RWPE2 (cell line): ENCODE results near the gene MMP10.
"Not testable (repeated sequence)": the region's sequence is repeated elsewhere in the genome, so short reads cannot be mapped to it uniquely, and the experiment has no call there.

Source experiments
- ATAC-seq: fragments of 200-7000 bp; cut with Tn5 transposase; 3 replicates; pipeline ENCODE4 v1.9.1; 2021; ENCODE audit warnings: low read depth
- DNase-seq: peaks from one replicate; pipeline ENCODE4 v3.0.0-alpha.2; 2020; ENCODE audit warnings: low spot score
- H3K27ac ChIP-seq: fragments of 450-650 bp; 2 replicates; pipeline ENCODE4 v1.5.1; 2017; ENCODE audit warnings: mild to moderate bottlenecking; ENCODE audit not compliant: poor library complexity, severe bottlenecking
- H3K27me3 ChIP-seq: fragments of 250-450 bp; sonication (Bioruptor Pico); 2 replicates; pipeline ENCODE4 v1.5.1; 2021; ENCODE audit warnings: mild to moderate bottlenecking, moderate library complexity; ENCODE audit not compliant: insufficient read depth, poor library complexity, severe bottlenecking
- H3K36me3 ChIP-seq: fragments of 250-450 bp; sonication (Bioruptor Pico); 2 replicates; pipeline ENCODE4 v1.5.1; 2020; ENCODE audit warnings: low read depth, mild to moderate bottlenecking, moderate library complexity
- H3K4me1 ChIP-seq: fragments of 250-450 bp; sonication (Bioruptor Pico); 2 replicates; pipeline ENCODE4 v1.5.1; 2021; ENCODE audit warnings: mild to moderate bottlenecking, moderate library complexity; ENCODE audit not compliant: insufficient read depth, poor library complexity, severe bottlenecking
- H3K4me3 ChIP-seq: fragments of 250-450 bp; sonication (Bioruptor Pico); 2 replicates; pipeline ENCODE4 v1.5.1; 2021; ENCODE audit warnings: mild to moderate bottlenecking, moderate library complexity; ENCODE audit not compliant: severe bottlenecking
- H3K9me3 ChIP-seq: fragments of 250-450 bp; sonication (Bioruptor Pico); 2 replicates; pipeline ENCODE4 v1.5.1; 2021; ENCODE audit warnings: mild to moderate bottlenecking, moderate library complexity; ENCODE audit not compliant: severe bottlenecking
- TF ChIP-seq, protein P1 (sequence below): fragments of 450-650 bp; IDR thresholded peaks from one replicate; pipeline ENCODE4 v1.5.1; 2017; ENCODE audit warnings: mild to moderate bottlenecking, moderate library complexity; ENCODE audit not compliant: poor library complexity, severe bottlenecking

The MMP10 gene

DNA sequence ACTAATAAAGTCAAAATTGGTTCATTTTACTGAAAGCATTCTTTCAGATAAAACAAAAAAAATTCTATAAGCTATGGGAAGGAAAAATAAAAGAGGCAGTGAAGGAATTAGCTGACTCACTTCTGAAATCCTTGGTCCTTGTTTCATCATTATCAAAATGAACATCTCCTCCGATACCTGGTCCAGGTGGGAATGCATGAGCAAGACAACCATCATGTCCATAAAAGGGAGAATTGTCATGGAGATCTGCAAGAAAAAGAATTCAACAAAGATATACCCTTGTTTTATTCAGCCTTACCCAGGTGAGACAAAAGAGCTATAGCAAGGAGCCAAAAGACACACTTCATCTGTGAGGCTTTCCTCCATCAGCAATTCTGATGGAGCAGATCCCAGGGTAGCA lies 27.2 kb downstream of the MMP10 start:
- no peak overlapping the region for H3K4me3 ChIP-seq
- TF ChIP-seq, protein P1, sequence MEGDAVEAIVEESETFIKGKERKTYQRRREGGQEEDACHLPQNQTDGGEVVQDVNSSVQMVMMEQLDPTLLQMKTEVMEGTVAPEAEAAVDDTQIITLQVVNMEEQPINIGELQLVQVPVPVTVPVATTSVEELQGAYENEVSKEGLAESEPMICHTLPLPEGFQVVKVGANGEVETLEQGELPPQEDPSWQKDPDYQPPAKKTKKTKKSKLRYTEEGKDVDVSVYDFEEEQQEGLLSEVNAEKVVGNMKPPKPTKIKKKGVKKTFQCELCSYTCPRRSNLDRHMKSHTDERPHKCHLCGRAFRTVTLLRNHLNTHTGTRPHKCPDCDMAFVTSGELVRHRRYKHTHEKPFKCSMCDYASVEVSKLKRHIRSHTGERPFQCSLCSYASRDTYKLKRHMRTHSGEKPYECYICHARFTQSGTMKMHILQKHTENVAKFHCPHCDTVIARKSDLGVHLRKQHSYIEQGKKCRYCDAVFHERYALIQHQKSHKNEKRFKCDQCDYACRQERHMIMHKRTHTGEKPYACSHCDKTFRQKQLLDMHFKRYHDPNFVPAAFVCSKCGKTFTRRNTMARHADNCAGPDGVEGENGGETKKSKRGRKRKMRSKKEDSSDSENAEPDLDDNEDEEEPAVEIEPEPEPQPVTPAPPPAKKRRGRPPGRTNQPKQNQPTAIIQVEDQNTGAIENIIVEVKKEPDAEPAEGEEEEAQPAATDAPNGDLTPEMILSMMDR: no peak
- peaks cover 12% of the 10 kb centered on the region for H3K4me1 ChIP-seq
- no peaks in the 10 kb centered on the region for H3K9me3 ChIP-seq
- H3K36me3 ChIP-seq: no peaks in the 10 kb centered on the region
- H3K27ac ChIP-seq: no peak overlapping the region
- no peaks in the 10 kb centered on the region for H3K27me3 ChIP-seq
- DNase-seq (no peak), ATAC-seq (peak; percentile 23; the same call in 1 of the 3 replicates)

DNA sequence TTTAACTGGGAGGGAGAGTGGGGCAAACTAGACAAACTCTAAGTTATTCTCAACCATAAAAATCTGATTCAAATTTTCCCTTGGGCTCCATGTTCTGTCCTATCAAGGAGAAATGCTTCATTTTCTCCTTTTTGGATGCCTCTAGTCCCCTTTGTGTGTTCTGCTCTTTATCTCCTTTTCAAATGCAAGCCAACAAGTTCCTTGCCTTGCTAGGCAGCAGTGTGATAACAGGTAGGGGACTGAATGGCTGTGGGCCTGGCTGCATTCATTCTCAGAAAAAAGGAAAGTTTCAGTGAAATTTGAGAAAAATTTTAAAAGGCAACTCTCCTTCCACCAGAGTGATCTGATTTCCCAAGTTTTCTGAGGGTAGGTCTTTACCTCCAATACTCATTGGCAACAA lies 28.8 kb downstream of the MMP10 start:
- Histone ChIP-seq H3K27ac (no peak overlapping the region), H3K9me3 (no peaks in the 10 kb centered on the region), H3K4me3 (no peak overlapping the region), H3K36me3 (no peaks in the 10 kb centered on the region), H3K4me1 (peaks cover 7% of the 10 kb centered on the region), H3K27me3 (no peaks in the 10 kb centered on the region)
- DNase-seq (no peak), ATAC-seq (no peak)
- TF ChIP-seq, protein P1: no peak

DNA sequence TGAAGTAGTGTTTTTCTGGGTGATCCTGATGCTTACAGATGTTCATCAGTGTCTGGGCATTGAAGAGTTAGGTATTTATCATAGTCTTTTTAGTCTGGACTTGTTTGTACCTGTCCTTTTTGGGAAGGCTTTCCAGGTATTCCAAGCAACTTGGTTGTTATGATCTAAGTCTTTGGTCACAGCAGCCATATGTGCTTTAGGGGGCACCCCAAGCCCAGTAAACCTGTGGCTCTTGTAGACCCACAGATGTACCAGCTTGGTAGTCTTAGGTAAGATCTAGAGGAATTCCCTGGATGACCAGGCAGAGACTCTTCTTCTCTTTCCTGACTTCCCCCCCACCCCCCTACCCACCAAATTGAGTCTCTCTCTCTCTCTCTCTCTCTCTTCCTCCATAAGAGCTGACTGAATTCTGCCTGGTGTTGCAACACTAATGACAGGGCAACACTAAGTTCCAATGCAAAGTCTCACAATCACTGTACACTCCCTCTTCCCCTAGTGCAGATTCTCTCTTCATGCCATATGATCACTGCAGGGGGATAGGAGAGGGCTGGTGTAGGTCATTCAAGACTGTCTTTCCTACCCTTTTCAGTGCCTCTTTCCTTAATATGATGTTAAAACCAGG lies 31.2 kb downstream of the MMP10 start:
- Histone ChIP-seq H3K36me3 (no peaks in the 10 kb centered on the region), H3K4me3 (no peak overlapping the region), H3K4me1 (peaks cover 7% of the 10 kb centered on the region), H3K9me3 (no peaks in the 10 kb centered on the region), H3K27me3 (no peaks in the 10 kb centered on the region), H3K27ac (no peak overlapping the region)
- DNase-seq: no peak
- TF ChIP-seq, protein P1: no peak
- ATAC-seq: 0 out of 3 replicates have a peak, but pooled peaks have one; percentile 14

DNA sequence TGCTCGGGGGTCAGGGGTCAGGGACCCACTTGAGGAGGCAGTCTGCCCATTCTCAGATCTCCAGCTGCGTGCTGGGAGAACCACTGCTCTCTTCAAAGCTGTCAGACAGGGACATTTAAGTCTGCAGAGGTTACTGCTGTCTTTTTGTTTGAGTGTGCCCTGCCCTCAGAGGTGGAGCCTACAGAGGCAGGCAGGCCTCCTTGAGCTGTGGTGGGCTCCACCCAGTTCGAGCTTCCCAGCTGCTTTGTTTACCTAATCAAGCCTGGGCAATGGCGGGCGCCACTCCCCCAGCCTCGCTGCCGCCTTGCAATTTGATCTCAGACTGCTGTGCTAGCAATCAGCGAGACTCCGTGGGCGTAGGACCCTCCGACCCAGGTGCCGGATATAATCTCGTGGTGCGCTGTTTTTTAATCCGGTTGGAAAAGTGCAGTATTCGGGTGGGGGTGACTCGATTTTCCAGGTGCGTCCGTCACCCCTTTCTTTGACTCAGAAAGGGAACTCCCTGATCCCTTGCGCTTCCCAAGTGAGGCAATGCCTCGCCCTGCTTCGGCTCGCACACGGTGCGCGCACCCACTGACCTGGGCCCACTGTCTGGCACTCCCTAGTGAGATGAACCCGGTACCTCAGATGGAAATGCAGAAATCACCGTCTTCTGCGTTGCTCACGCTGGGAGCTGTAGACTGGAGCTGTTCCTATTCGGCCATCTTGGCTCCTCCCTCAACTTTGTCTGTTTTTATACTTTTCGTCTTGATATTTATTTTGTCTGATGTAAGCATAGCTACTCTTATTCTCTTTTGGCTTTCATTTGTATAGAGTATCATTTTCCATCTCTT lies 33.5 kb downstream of the MMP10 start:
- not testable (repeated sequence) for H3K9me3 ChIP-seq, ATAC-seq, H3K27me3 ChIP-seq, DNase-seq, H3K4me3 ChIP-seq, H3K36me3 ChIP-seq, H3K27ac ChIP-seq, H3K4me1 ChIP-seq

DNA sequence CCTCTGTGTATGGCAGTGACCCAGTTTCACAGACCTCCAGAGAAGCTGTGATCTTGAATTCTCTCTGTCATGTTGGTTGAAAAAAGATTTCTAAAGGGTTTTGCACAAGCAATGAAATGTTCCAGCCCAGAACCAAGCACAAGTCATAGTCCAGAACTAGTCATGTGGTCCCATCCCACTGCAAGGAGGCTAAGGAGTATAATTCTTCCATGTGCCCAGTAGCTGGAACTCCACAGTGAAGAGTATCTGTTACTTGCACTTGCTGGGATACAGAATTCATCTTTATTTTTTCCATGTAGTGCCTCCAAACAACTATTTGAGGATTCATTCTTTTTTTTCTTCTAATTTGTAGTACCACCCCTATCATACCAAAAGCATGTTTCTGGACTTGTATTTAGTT lies 45.8 kb downstream of the MMP10 start:
- no peaks in the 10 kb centered on the region for H3K36me3 ChIP-seq
- H3K9me3 ChIP-seq: no peaks in the 10 kb centered on the region
- H3K27ac ChIP-seq: no peak overlapping the region
- H3K4me1 ChIP-seq: no peaks in the 10 kb centered on the region
- TF ChIP-seq, protein P1: no peak
- no peak overlapping the region for H3K4me3 ChIP-seq
- DNase-seq: no peak
- H3K27me3 ChIP-seq: no peaks in the 10 kb centered on the region
- no peak for ATAC-seq
